HG03135 (cell line): ENCODE data around the gene MLLT3.

ENCODE experiments used
- ATAC-seq: cut with Tn5 transposase; IDR thresholded peaks from one replicate; pipeline ENCODE4 v1.9.1; 2021; ENCODE audit warnings: mild to moderate bottlenecking, moderate library complexity; ENCODE audit not compliant: unreplicated experiment

The MLLT3 gene

DNA sequence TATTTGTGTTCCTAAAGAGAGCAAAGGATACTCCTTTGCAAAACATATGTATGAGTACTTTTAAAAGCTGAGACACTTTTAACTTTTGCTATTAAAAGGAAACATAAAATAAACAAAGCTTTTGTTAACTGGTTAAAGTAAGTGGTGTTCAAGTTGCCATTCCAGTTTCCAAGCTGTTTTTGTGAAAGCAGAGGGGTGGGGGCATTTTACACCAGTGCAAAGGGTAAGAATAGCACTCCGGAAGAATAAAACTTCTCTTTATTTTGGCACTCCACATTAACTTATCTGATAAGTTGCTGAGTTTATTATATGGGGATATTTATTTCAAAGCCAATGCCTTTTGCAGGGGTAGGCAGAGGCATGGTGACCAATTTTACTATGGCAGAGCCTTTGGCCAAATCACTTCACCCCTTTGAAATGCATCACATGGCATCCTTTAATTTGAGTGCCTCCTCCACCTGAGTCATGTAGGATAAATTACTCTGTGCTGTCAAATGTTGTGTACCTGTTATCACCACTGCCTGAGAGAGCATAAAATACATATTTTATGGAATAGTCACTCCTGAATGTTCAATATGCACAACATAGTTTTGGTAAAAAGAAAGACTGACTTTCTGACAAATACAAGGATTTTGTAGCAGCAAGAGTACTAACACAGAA is 62.9 kb downstream of the MLLT3 start:
- ATAC-seq, result no peak

GRCh38 chr9:20558566-20559016 is 63.7 kb downstream of the MLLT3 start:
- ATAC-seq, result no peak

- ATAC-seq, result no peak
These were observed 64.3 kb downstream of the MLLT3 start for GRCh38 chr9:20557890-20558565.

DNA sequence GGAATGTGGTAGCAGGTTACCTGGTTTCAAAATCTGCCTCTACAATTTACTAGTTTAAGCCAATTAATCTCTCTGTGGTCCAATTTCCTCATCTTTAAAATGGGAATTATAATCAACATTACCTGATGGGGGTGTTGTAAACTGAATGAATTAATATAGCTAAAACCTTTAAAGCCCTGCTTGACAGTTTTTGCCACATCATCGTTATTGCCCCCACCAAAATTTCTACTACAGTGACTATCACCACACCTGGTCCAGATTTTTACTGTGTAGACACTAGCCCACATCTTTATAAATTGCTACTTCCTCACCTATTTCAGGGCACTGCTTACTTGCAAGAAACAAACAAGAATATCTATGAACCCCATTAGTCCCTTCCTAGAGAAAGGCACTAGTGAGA is 65.0 kb downstream of the MLLT3 start:
- ATAC-seq, result no peak

DNA sequence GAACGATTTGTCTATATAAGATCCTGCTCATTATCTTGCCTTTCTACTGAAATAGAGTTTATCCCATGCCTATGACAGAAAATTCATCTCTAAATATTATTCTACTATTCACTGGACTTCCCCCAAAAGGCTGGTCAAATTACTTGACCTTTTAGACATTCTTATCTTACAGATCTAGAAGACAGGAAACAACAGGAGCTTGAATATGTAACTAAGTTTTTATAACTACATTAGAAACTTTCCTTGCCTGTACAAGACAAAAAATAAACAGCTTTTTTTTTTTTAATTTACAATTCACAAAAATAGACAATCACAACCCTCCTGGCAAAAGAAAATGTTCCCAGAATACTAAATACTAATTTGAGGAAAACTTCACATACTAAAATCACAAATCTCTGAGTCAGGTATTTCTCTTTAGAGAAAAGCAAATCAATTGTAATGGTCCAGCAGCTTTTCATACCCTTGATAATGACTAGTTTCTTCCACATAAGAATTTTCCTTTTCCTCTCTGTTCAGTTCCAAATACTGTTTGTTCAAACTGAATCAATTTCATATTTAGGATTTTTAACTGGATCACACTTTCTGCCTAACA is 68.6 kb downstream of the MLLT3 start:
- no peak for ATAC-seq

GRCh38 chr9:20552874-20553557 is 69.3 kb downstream of the MLLT3 start:
- ATAC-seq, result no peak

DNA sequence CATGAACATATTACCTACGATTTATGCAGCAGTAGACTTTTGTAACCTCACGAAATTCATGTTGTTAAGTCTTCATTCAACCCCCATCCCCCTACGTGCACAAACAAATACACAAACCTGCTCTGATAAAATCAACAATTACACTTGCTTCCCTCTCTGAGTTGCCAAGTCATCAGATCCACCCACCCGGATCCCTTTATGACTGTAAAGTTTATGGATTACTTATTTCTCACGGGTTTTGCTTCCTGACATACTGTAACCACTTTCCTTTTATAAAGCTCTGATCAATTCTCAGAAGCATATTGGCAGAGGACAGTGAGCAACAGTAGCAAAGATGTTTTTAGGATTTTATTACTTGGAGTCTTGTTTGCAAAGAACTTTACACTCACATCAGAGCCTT is 70.5 kb downstream of the MLLT3 start:
- peak; percentile 79 for ATAC-seq

- ATAC-seq, result no peak
These were observed 71.1 kb downstream of the MLLT3 start for GRCh38 chr9:20551236-20551635.

- ATAC-seq, result no peak
These were observed 72.0 kb downstream of the MLLT3 start for GRCh38 chr9:20550326-20550725.

GRCh38 chr9:20549053-20549452 is 73.2 kb downstream of the MLLT3 start:
- no peak for ATAC-seq

DNA sequence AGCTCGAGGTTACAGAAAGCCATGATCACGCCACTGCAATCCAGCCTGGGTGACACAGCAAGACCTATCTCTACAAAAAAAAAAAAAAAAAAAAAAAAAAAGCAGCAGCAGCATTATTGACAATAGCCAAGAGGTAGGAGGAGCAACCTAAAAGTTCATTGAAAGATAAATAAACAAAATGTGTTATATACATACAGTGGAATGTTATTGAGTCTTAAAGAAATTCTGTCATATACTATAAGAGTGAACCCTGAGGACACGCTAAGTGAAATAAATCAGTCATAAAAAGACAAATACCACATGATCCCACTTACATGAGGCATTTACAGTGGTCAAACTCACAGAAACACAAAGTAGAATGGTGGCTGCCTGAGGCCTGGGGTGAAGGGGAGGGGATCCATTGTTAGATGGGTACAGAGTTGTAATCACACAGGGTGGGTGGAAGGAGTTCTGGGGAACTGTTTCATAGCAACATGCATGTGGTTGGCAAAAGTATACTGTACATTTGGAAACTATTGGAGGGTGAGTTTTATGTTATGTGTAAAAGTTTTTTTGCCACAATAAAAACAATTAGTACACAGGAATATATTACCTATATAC is 77.2 kb downstream of the MLLT3 start:
- no peak for ATAC-seq

- no peak for ATAC-seq
These were observed 82.0 kb downstream of the MLLT3 start for GRCh38 chr9:20540169-20540863.

DNA sequence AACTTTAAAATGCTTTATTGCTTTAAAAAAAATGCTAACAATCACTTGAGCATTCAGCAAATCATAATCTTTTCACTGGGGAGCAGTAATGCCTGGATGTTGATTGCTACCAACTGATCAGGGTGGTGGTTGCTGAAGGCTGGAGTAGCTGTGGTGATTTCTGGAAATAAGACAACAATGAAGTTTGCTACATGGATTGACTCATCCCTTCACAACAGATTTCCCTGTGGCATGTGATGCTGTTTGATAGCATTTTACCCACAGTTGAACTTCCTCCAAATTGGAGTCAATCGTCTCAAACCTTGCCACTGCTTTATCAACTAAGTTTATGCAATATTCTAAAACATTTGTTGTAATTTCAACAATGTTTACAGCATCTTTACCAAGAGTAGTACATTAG is 83.3 kb downstream of the MLLT3 start:
- ATAC-seq, result no peak

DNA sequence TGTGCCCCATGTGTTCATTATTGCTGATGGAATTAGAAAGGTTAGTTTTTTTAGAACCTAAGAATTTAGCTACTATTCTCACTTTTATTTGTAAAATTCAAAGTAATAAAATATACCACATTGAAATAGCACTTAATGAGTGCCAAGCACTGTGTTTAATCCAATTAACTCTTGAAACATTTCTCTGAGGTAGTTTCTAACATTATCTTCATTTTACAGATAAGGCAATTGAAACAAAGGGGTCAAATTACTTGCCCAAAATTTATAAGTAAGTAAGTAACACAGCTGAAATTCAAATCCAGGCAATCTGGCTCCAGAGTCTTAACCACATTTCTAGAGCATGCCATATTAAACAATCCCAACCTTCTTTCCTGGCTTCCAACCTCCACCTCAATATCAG is 84.2 kb downstream of the MLLT3 start:
- ATAC-seq, result no peak

DNA sequence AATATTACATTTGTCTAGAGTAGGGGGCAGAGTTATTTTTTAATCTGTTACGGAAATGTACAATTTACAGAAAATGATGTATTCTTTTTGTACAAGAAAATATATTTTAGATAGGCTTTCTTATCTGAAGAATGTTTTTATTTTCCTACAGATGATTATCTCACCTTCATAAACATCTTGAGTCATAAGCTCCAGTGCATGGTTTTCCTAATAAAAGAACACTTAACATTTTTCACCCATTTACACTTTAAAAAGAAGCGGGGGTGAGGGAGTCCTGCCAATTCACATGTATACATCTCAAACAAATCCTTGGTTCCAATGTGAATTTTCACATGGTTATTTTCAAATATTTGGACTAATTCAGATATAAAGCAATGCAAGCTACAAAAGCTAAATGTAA is 85.0 kb downstream of the MLLT3 start:
- no peak for ATAC-seq

DNA sequence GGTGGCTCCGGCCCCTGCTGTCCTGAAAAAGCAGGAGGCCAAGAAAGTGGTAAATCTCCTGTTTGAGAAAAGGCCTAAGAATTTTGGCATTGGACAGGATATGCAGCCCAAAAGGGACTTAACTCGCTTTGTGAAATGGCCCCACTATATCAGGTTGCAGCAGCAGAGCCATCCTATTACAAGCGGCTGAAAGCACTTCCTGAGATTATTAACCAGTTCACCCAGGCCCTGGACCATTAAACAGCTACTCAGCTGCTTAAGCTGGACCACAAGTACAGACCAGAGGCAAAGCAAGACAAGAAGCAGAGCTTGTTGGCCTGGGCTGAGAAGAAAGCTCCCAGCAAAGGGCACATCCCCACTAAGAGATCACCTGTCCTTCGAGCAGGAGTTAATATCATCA is 89.7 kb downstream of the MLLT3 start:
- no peak for ATAC-seq

DNA sequence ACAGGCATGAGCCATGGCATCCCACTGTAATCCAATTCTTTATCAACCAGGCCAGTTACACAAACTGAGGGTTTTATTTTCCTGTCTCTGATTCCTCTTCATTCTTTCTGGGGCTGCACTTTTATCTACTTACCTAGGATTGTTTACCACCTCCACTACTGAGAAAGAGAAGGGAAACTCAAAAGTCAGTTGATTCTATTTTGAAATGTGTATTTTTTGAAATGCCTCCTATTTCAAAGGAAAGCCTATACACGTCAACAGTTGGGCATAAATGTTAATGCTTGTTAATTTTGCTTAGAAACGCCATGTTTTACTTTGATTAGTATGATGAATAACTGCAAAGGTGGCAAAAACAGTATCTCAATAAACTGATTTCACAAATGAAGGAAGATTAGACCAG is 92.5 kb downstream of the MLLT3 start:
- ATAC-seq, result no peak

GRCh38 chr9:20528253-20528652 is 94.0 kb downstream of the MLLT3 start:
- ATAC-seq, result no peak

- peak; percentile 77 for ATAC-seq
These were observed 95.6 kb downstream of the MLLT3 start for GRCh38 chr9:20526500-20527319.

DNA sequence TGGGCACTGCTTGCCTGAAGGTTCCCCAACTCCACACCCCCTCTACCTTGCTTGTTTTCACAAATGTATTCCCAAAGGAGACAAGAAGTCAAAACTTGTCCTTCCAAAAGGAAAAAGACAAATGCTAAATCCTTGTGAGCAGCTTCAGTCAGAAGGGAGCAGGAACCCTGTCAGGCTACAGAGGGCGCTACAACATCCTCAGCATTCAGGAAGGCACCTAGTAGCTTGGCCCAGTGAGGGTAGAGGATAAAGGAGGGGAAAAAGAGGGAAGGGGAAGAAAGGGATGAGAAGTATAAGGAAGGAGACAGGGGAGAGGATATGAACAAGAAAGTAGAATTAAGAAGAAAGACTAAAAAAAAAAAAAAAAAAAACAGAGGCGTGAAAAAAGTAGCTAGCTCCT is 97.5 kb downstream of the MLLT3 start:
- no peak for ATAC-seq
